Right lobe of liver (tissue), 4 donors: Measurements from ENCODE around the gene PKLR.

Experiments
- CTCF ChIP-seq, 4 donors: fragments of 200-600 bp in 3 of 4; fragments of 450-650 bp in 1 of 4; IDR thresholded peaks; one replicate each; pipeline versions ENCODE4 v1.5.1 to v1.8.0; 2016 to 2022; ENCODE audit warnings: antibody characterized with exemption in 4 of 4, mild to moderate bottlenecking in 2 of 4
- POLR2A ChIP-seq: fragments of 450-650 bp; IDR thresholded peaks from one replicate; pipeline ENCODE4 v1.6.1; 2017; ENCODE audit warnings: antibody characterized with exemption, mild to moderate bottlenecking
- donor health status: DM: no; HTN: no; CAD: no.
- donor health status: DM: no; HTN: no; CAD: no.
- donor health status: DM: no; HTN: yes; CAD: no.

DNA sequence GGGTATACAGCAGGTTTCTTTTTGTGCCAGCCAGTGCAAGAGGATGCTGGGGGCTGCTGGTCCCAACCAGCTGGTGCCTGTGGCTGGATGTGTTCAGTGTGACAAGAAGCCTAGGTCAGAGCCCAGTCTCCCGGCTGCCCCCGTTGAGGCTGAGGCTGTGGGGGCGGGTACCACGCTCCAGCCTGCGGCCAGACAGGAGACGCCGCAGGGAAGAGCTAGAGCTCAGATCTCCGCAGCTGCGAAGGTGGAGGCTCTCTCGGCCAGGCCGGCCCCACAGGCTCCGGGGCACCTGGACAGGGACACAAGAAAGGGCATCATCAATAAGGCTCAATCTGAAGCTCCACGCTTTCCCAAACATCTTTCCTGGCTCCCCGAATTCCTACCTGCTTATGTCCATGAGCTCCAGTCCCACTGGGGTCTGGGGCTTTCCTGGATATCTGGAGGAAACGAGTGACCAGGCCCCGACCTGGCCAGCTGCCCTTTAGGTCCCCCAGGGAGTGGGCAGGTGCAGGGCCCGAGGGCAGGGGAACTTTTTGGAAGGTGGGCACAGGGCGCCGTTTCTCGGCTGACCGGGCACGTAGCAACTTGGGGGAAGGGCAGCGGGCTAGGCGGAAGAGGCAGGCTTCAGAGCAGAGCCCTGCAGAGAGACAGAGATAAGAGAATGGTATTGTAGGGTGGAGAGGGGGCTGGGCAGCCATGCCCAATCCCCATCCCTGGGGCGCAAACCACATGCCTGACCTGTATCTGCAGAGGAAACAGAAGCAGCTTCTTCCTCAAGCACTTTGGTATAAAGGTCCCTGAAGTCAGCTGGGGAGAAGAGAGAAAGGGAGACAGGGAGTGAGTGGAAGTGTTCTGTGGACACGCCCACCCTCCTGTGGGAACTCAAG lies 53.3 kb downstream of the PKLR start:
- TF ChIP-seq CTCF (IDR thresholded peaks at IDR 0.05), result no peak
- TF ChIP-seq POLR2A, result no peak
